BLaER1 treated with 17β-estradiol and CSF1 and Interleukin-3, amounts not matched to agents 10 nM and 100 nM (cell line): ENCODE measurements around the gene DLGAP1.

Experiments used
- H3K27ac ChIP-seq, 11 experiments: shearing (Covaris generic); formaldehyde crosslinking; 2 replicates each; pipeline ENCODE4 v1.8.1; 2022
- H3K27me3 ChIP-seq, 11 experiments: shearing (Covaris generic); formaldehyde crosslinking; 2 replicates each; pipeline ENCODE4 v1.8.1; 2022
- H3K36me3 ChIP-seq, 11 experiments: shearing (Covaris generic); formaldehyde crosslinking; 2 replicates each; pipeline ENCODE4 v1.8.1; 2022
- H3K4me1 ChIP-seq, 10 experiments: shearing (Covaris generic); formaldehyde crosslinking; 2 replicates each; pipeline ENCODE4 v1.8.1; 2022
- H3K4me2 ChIP-seq, 11 experiments: shearing (Covaris generic); formaldehyde crosslinking; 2 replicates each; pipeline ENCODE4 v1.8.1; 2022
- H3K4me3 ChIP-seq, 10 experiments: shearing (Covaris generic); formaldehyde crosslinking; 2 replicates each; pipeline ENCODE4 v1.8.1; 2022
- H3K9ac ChIP-seq, 11 experiments: shearing (Covaris generic); formaldehyde crosslinking; 2 replicates each; pipeline ENCODE4 v1.8.1; 2022
- H3K9me3 ChIP-seq, 11 experiments: shearing (Covaris generic); formaldehyde crosslinking; replicated peaks in 1 of 11; 2 replicates each; pipeline ENCODE4 v1.8.1; 2022
- H4K20me1 ChIP-seq, 11 experiments: shearing (Covaris generic); formaldehyde crosslinking; 2 replicates each; pipeline ENCODE4 v1.8.1; 2022
- Cebpa-rat ChIP-seq, 11 experiments: shearing (Covaris generic); IDR thresholded peaks; 2 replicates each; pipeline ENCODE4 v1.8.1; 2022

DLGAP1 gene

DNA sequence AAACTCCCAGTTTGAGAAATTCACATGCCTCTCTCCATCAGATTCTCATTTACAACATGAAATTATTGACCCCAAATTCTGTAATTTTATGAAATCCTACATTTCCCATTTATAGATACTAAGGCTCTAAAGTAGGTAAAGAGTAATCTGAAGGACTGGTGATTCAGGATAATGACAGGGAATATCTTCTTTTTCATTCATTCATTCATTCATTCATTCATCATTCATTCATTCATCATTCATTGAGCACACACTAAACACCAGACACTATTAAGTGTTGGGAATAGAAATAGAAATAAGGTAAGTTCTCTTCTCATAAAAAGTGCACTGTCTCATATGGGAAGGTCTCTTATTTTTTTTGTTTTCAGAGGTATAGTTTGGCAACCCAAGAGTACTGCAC, 888.3 kb downstream of the DLGAP1 start:
- no peak overlapping the region for H3K4me2 ChIP-seq

DNA sequence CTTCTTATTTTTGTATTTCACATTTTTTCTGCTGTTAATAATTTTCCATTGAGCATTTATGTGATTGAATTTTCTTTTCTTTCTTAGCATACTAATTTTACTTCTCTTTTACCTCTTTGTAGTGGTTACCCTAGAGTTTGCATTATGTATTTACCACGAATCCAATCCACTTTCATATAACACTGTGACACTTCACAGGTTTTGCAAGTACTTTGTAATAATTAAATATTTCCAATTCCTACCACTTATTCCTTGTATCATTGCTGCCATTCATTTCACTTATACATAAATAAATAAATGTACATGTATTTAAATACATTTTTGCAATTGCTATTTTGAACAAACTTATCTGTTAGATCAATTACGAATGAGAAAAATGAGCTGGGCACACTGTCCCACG, 894.4 kb downstream of the DLGAP1 start:
- no peak overlapping the region for H3K27ac ChIP-seq
- H3K4me2 ChIP-seq = no peak overlapping the region
- no peaks in the 10 kb centered on the region for H3K4me1 ChIP-seq
- TF ChIP-seq Cebpa-rat (IDR thresholded peaks at IDR 0.05) = no peak
- H4K20me1 ChIP-seq = no peaks in the 10 kb centered on the region
- no peaks in the 10 kb centered on the region for H3K27me3 ChIP-seq
- H3K9ac ChIP-seq = no peak overlapping the region
- H3K9me3 ChIP-seq = peaks cover 7 to 21% (median 13%) of the 10 kb centered on the region in 11 experiments; a peak in 18 of 22 replicates
- H3K4me3 ChIP-seq = no peak overlapping the region
- H3K36me3 ChIP-seq = no peaks in the 10 kb centered on the region

More for the DNA sequence above, 888.3 kb downstream of the DLGAP1 start:
- Histone ChIP-seq H4K20me1 (no peaks in the 10 kb centered on the region), H3K27me3 (no peaks in the 10 kb centered on the region), H3K4me1 (no peaks in the 10 kb centered on the region), H3K36me3 (no peaks in the 10 kb centered on the region), H3K9ac (no peak overlapping the region), H3K27ac (no peak overlapping the region), H3K9me3 (peaks cover 7 to 21% (median 13%) of the 10 kb centered on the region in 11 experiments; a peak in 18 of 22 replicates), H3K4me3 (no peak overlapping the region)
- no peak for TF ChIP-seq Cebpa-rat (IDR thresholded peaks at IDR 0.05)

DNA sequence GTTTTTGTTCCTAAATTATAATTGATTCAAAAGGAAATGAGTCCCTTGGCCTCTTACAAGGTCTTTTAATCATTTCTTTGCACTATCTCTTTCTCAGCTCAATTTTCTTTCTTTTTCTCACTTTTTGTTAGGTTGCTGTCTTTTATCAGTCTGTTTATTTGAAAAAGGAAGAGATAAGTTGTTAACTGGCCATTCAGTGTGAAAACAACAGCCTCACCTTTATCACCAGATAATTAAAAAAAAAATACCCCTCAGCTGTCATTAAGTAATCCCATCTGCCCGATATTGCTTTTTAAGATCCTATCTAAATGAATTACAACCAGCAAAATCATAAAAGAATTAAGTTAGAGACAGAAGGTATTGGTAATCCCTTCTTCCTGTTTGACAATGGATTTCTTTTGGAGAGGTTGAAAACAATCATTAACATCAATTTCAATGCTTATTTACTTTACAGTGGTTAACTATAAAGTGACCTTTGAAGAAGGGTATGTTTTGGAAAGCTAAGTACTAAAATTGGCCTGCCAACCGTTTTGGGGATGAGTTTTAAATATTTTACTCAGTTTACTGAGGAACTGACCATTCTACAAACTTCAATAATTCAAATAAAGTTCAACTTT, 900.2 kb downstream of the DLGAP1 start:
- no peak for TF ChIP-seq Cebpa-rat (IDR thresholded peaks at IDR 0.05)
- H3K4me2 ChIP-seq = no peak overlapping the region
- no peaks in the 10 kb centered on the region for H3K27me3 ChIP-seq
- no peak overlapping the region for H3K4me3 ChIP-seq
- no peak overlapping the region for H3K9ac ChIP-seq
- no peaks in the 10 kb centered on the region for H3K36me3 ChIP-seq
- no peaks in the 10 kb centered on the region; a peak in 1 of 22 replicates for H3K9me3 ChIP-seq
- H4K20me1 ChIP-seq = no peaks in the 10 kb centered on the region
- H3K4me1 ChIP-seq = no peaks in the 10 kb centered on the region
- H3K27ac ChIP-seq = no peak overlapping the region

DNA sequence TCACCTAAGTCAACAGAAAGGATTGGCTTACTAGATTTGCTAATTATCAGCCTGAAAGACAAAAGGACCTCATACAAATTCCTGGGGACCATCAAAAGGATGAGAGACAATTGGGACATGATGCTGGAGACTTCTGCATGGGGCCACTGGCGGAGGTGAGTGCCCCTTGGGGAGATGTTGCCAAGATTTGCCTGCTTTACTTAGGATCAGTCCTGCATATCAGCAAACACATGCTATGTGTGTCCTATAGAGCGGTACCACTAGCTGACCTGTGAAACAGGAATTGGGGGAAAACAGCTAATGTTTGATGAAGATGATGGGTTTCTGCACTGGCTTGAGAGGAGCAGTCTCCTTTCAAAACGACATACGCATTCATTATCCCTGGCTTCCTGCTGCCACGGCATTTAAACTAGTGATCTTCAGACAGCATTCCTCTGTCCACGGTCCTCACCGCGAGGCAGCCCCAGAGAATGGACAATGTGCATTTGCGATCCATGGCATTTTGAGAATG, 901.0 kb downstream of the DLGAP1 start:
- no peaks in the 10 kb centered on the region for H3K27me3 ChIP-seq
- no peak overlapping the region for H3K4me3 ChIP-seq
- no peak overlapping the region for H3K27ac ChIP-seq
- H3K4me1 ChIP-seq = no peaks in the 10 kb centered on the region
- no peak overlapping the region for H3K9ac ChIP-seq
- no peaks in the 10 kb centered on the region for H3K36me3 ChIP-seq
- TF ChIP-seq Cebpa-rat (IDR thresholded peaks at IDR 0.05) = no peak
- no peaks in the 10 kb centered on the region; a peak in 1 of 22 replicates for H3K9me3 ChIP-seq
- H4K20me1 ChIP-seq = no peaks in the 10 kb centered on the region
- no peak overlapping the region for H3K4me2 ChIP-seq

GRCh38 chr18:3552305-3552704, 902.8 kb downstream of the DLGAP1 start:
- Histone ChIP-seq H3K4me3 (no peak overlapping the region), H3K27me3 (no peaks in the 10 kb centered on the region), H3K9ac (no peak overlapping the region), H3K4me1 (no peaks in the 10 kb centered on the region), H4K20me1 (no peaks in the 10 kb centered on the region), H3K9me3 (no peaks in the 10 kb centered on the region; a peak in 1 of 22 replicates), H3K27ac (no peak overlapping the region), H3K36me3 (no peaks in the 10 kb centered on the region), H3K4me2 (no peak overlapping the region)
- no peak for TF ChIP-seq Cebpa-rat (IDR thresholded peaks at IDR 0.05)

GRCh38 chr18:3547891-3548615, 907.1 kb downstream of the DLGAP1 start:
- H3K9me3 ChIP-seq = no peaks in the 10 kb centered on the region; a peak in 1 of 22 replicates
- peaks cover 0 to 5% (median 0%) of the 10 kb centered on the region in 10 experiments; a peak in 4 of 20 replicates for H3K4me1 ChIP-seq
- no peak overlapping the region for H3K9ac ChIP-seq
- no peak for TF ChIP-seq Cebpa-rat (IDR thresholded peaks at IDR 0.05)
- H3K27ac ChIP-seq = no peak overlapping the region
- no peaks in the 10 kb centered on the region for H3K36me3 ChIP-seq
- no peaks in the 10 kb centered on the region for H3K27me3 ChIP-seq
- no peaks in the 10 kb centered on the region for H4K20me1 ChIP-seq
- H3K4me3 ChIP-seq = no peak overlapping the region
- no peak overlapping the region for H3K4me2 ChIP-seq

GRCh38 chr18:3546106-3546505, 909.0 kb downstream of the DLGAP1 start:
- Histone ChIP-seq H3K36me3 (no peaks in the 10 kb centered on the region), H3K4me2 (no peak overlapping the region; a peak in 1 of 22 replicates), H3K27ac (no peak overlapping the region), H3K9me3 (no peaks in the 10 kb centered on the region), H3K4me1 (peaks cover 0 to 5% (median 0%) of the 10 kb centered on the region in 10 experiments; a peak in 4 of 20 replicates), H3K4me3 (no peak overlapping the region), H4K20me1 (no peaks in the 10 kb centered on the region), H3K27me3 (no peaks in the 10 kb centered on the region), H3K9ac (no peak overlapping the region)
- TF ChIP-seq Cebpa-rat (IDR thresholded peaks at IDR 0.05) = no peak

DNA sequence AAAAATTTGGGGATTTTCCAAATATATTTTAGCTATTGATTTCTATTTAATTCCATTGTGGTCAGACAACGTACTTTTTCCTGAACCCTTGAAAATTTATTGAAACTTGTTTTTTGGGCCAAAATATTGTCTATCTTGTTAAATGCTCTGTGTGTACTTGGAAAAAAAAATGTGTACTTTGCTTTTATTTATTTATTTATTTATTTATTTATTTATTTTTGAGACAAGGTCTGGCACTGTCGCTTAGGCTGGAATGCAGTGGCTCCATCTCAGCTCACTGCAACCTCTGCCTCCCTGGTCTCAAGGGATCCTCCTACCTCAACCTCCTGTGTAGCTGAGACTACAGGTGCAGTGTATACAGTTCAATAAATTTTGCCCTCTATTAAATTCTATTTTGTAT, 910.6 kb downstream of the DLGAP1 start:
- no peaks in the 10 kb centered on the region for H3K36me3 ChIP-seq
- TF ChIP-seq Cebpa-rat (IDR thresholded peaks at IDR 0.05) = no peak
- no peak overlapping the region for H3K4me3 ChIP-seq
- H3K27ac ChIP-seq = no peak overlapping the region
- H3K27me3 ChIP-seq = no peaks in the 10 kb centered on the region
- no peak overlapping the region for H3K4me2 ChIP-seq
- no peak overlapping the region for H3K9ac ChIP-seq
- no peaks in the 10 kb centered on the region for H4K20me1 ChIP-seq
- H3K9me3 ChIP-seq = no peaks in the 10 kb centered on the region
- H3K4me1 ChIP-seq = peaks cover 0 to 5% (median 0%) of the 10 kb centered on the region in 10 experiments; a peak in 4 of 20 replicates

GRCh38 chr18:3541549-3542386, 913.3 kb downstream of the DLGAP1 start:
- Histone ChIP-seq H4K20me1 (no peaks in the 10 kb centered on the region), H3K4me1 (peaks cover 0 to 5% (median 0%) of the 10 kb centered on the region in 10 experiments; a peak in 4 of 20 replicates), H3K4me2 (no peak overlapping the region), H3K9me3 (no peaks in the 10 kb centered on the region), H3K27ac (no peak overlapping the region), H3K36me3 (no peaks in the 10 kb centered on the region), H3K4me3 (no peak overlapping the region), H3K9ac (no peak overlapping the region), H3K27me3 (no peaks in the 10 kb centered on the region)
- no peak for TF ChIP-seq Cebpa-rat (IDR thresholded peaks at IDR 0.05)
